Subcutaneous abdominal adipose tissue (tissue), 5 donors: ENCODE results near the gene TRMU.

Source experiments
- H3K27ac ChIP-seq: one replicate; pipeline ENCODE4 v1.7.0; 2013; ENCODE audit warnings: low read depth, mild to moderate bottlenecking, inconsistent platforms, low read length, moderate library complexity
- H3K27me3 ChIP-seq, 5 donors: one replicate each; pipeline ENCODE4 v1.7.0; 2013; ENCODE audit warnings: low read length in 5 of 5, inconsistent platforms in 1 of 5; ENCODE audit not compliant: control insufficient read depth in 5 of 5, insufficient read depth in 4 of 5
- H3K36me3 ChIP-seq, 5 donors: one replicate each; pipeline ENCODE4 v1.7.0; 2013; ENCODE audit warnings: low read length in 5 of 5; ENCODE audit not compliant: control insufficient read depth in 5 of 5, insufficient read depth in 5 of 5
- H3K4me1 ChIP-seq, 5 donors: one replicate each; pipeline ENCODE4 v1.7.0; 2013; ENCODE audit warnings: low read length in 5 of 5, mild to moderate bottlenecking in 3 of 5, moderate library complexity in 1 of 5; ENCODE audit not compliant: control insufficient read depth in 5 of 5, insufficient read depth in 5 of 5
- H3K4me3 ChIP-seq, 5 donors: one replicate each; pipeline ENCODE4 v1.7.0; 2013; ENCODE audit warnings: low read length in 5 of 5, low read depth in 1 of 5
- H3K9ac ChIP-seq, 5 donors: one replicate each; pipeline ENCODE4 v1.7.0; 2013; ENCODE audit warnings: low read length in 5 of 5, mild to moderate bottlenecking in 4 of 5, moderate library complexity in 3 of 5
- H3K9me3 ChIP-seq, 5 donors: one replicate each; pipeline ENCODE4 v1.7.0; 2013; ENCODE audit warnings: low read length in 5 of 5; ENCODE audit not compliant: control insufficient read depth in 5 of 5
- donor health status: healthy.
- donor health status: healthy.
- donor health status: healthy.
- donor health status: healthy.
- donor health status: healthy.

TRMU gene

DNA sequence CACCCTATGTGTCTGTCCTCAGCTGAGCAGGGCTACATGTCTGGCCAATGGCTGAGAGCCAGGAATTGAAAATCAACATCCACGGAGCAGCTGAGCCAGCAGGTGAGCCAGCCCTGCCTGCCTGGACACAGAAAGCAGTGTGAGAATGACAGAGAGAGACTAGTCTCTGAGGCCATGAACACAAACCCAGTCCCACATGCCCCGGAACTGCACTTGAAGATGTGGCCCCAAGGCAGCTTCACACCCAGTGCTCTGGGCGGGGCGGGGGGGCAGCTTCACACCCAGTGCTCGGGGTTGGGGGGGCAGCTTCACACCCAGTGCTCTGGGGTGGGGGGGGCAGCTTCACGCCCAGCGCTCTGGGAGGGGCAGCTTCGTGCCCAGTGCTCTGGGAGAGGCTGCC is 37.6 kb downstream of the TRMU start:
- Histone ChIP-seq H3K4me3 (no peak overlapping the region), H3K9me3 (peaks cover 0 to 18% (median 5%) of the 10 kb centered on the region in 5 donors), H3K27ac (no peak overlapping the region), H3K27me3 (peaks cover 0 to 19% (median 6%) of the 10 kb centered on the region in 5 donors), H3K4me1 (peaks cover 0 to 4% (median 0%) of the 10 kb centered on the region in 5 donors), H3K9ac (no peak overlapping the region), H3K36me3 (no peaks in the 10 kb centered on the region)

DNA sequence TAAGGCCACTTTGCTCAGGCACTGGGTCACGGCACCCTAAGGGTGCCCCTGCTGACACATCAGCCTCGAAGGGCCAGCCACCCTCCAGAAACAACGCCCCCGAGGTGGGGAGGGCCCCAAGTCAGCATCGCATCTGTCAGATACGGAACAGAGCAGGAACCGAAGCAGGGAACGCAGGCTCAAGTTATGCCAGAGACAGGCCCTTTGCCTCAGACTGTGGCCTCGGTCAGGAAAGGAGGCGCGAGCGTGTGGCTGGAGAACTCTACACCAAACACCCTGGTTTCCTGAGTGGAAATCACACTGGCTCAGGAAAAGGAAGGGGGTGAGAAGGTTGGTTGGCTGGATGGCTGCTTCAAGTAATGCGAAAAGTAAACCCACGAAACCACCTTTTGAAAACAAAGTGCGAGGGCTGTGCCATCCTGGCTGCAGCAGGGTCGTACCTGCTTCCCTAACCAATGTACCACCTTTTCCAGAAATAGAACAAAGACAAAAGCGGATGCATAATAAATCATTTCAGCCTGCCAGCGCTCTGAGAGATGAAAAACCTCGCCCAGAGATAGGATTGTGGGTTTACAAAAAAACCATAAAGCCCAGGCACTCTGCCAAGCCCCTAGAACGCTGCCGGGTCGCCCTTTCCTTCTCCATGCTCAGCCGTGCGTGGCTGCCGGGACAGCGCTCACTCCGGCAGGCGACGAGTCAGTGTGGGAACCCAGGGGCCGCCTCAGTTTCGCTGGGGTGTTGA is 38.6 kb downstream of the TRMU start:
- peaks cover 0 to 4% (median 0%) of the 10 kb centered on the region in 5 donors for H3K4me1 ChIP-seq
- H3K9me3 ChIP-seq: peaks cover 0 to 18% (median 5%) of the 10 kb centered on the region in 5 donors
- H3K27ac ChIP-seq: no peak overlapping the region
- no peaks in the 10 kb centered on the region for H3K36me3 ChIP-seq
- H3K27me3 ChIP-seq: peaks cover 0 to 25% (median 8%) of the 10 kb centered on the region in 5 donors
- H3K9ac ChIP-seq: no peak overlapping the region
- no peak overlapping the region for H3K4me3 ChIP-seq

DNA sequence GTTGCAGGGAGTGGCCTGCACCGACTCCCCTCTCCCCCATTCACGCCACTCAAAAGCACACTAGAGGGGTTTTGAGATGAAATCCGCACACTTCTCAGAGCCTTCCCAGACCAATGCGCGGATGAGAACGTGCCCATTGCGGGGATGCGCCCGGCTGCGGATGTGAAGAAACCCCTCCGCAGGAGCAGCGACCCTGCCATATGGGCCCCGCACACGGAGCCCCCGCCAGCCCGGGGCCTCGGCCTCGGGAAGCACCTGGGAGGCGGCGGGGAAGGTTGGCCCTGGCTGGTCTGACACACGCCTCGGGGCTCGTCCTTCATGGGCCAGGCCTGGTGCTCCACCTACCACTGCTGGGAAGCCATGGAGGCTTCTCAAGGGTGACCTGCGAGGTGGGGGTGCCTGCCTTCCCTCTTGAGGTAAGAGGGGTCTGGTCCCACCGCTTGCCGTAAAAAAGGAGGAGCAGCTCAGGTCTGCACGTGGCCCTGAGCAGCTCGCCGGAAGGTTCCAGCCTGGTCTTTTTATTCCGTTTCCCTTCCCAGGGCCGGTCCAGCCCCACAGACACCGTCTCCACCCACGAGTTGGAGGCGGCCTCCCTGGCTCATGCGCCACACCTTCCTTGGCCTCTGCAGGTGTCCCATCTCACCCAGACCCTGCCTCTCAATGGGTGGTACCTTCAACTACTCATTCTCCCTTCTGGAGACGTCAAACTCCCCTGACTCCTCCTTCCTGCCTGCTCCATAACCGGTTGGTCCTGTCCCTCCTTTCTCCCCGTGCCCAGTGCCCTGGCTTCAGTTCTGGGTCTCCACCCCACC is 39.4 kb downstream of the TRMU start:
- H3K36me3 ChIP-seq: no peaks in the 10 kb centered on the region
- peaks cover 0 to 30% (median 12%) of the 10 kb centered on the region in 5 donors for H3K27me3 ChIP-seq
- peaks cover 0 to 18% (median 5%) of the 10 kb centered on the region in 5 donors for H3K9me3 ChIP-seq
- H3K4me3 ChIP-seq: no peak overlapping the region
- H3K4me1 ChIP-seq: peaks cover 0 to 4% (median 0%) of the 10 kb centered on the region in 5 donors
- no peak overlapping the region for H3K27ac ChIP-seq
- no peak overlapping the region for H3K9ac ChIP-seq

DNA sequence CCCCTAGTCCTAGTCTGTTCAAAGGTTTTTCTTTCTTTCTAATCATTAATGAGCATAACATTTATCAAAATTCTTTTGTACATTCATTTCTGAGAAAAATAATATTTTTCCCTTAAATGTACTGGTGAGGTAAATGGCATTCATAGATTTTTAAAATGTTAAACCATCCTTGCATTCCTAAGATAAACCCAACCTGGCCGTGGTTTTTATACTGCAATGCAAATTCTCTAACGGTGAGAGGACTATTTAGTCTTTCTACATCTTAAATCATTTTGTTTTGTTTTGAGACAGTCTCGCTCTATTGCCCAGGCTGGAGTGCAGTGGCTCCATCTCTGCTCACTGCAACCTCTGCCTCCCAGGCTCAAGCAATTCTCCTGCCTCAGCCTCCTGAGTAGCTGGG is 40.6 kb downstream of the TRMU start:
- Histone ChIP-seq H3K9ac (no peak overlapping the region), H3K36me3 (no peaks in the 10 kb centered on the region), H3K27ac (no peak overlapping the region), H3K27me3 (peaks cover 0 to 27% (median 17%) of the 10 kb centered on the region in 5 donors), H3K4me3 (no peak overlapping the region), H3K4me1 (peaks cover 0 to 4% (median 0%) of the 10 kb centered on the region in 5 donors), H3K9me3 (peaks cover 0 to 18% (median 5%) of the 10 kb centered on the region in 5 donors)

DNA sequence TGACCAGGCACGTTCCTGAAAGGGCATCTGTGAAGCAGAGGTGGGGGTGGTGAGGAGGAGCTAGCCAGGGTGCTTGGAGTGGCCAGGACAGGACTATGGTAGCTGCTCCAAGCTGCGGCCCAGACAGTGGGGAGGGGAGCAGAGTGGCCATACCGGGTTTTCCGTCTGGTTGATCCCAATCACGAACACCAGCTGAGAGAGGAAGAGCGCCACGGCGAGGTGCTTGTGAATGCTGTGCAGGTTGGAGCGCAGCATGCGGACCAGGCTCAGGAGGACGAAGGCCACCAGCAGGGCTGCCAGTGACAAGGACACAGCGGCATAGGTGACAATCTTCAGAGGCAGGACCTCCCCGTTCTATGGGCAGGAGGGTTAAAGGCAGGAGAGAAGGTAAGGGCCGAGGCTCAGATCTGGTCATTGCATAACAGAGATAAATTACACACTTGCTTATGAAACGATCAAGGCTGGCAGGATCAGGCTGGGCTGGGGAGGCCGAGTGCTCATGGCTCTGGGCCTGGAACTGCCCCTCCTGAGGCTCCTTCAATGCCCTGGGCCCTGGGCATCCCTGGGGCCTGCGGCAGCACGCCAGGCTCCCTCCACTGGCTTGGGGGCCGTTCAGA is 41.5 kb downstream of the TRMU start:
- Histone ChIP-seq H3K27me3 (peaks cover 0 to 27% (median 18%) of the 10 kb centered on the region in 5 donors), H3K4me1 (peaks cover 0 to 4% (median 0%) of the 10 kb centered on the region in 5 donors), H3K9ac (no peak overlapping the region), H3K9me3 (peaks cover 0 to 18% (median 5%) of the 10 kb centered on the region in 5 donors), H3K27ac (no peak overlapping the region), H3K36me3 (no peaks in the 10 kb centered on the region), H3K4me3 (no peak overlapping the region)

DNA sequence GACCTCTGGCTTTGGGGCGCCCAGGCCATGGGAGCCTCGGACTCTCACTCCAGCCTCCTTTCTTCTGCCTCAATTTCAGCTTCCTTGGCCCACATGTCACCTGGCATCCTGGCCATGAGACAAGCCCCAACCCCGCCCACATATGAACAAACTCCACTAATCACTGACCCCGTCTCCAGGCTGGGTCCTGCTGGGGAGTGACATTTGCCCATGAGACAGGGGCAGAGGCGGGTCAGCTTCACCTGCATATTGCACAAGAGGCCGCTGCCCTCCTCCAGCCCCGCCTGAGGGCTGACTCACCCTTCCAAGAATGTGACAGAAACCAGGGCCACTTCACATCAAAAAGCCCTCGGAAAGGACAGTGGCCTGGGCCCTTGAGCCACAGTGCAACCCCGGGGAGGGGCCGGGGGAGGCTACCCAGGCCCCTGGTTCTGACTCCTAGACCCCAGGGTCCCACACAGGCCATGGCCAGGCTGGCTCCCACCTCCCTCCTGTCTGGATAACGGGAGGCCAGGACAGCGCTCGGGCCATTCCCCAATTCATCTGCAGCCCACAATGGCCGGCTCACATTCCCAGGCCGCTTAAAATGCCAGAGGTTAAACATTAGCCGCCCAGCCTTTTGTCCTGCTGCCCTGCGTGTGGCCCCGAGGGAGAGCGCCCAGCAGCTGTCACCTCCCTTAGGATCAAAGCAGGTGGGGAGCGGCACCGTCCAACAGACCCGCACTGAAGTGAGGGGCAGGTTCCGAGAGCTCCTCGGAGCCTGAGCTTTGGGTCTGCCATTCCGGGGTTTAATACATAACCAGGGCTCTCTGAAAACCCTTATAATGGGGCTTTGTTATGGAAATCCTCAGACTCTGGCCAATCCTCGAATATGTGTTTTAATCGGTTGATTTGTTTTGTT is 42.3 kb downstream of the TRMU start:
- Histone ChIP-seq H3K4me3 (no peak overlapping the region), H3K4me1 (peaks cover 0 to 4% (median 0%) of the 10 kb centered on the region in 5 donors), H3K27ac (no peak overlapping the region), H3K36me3 (no peaks in the 10 kb centered on the region), H3K27me3 (peaks cover 0 to 24% (median 18%) of the 10 kb centered on the region in 5 donors), H3K9ac (no peak overlapping the region), H3K9me3 (peaks cover 0 to 18% (median 5%) of the 10 kb centered on the region in 5 donors)

DNA sequence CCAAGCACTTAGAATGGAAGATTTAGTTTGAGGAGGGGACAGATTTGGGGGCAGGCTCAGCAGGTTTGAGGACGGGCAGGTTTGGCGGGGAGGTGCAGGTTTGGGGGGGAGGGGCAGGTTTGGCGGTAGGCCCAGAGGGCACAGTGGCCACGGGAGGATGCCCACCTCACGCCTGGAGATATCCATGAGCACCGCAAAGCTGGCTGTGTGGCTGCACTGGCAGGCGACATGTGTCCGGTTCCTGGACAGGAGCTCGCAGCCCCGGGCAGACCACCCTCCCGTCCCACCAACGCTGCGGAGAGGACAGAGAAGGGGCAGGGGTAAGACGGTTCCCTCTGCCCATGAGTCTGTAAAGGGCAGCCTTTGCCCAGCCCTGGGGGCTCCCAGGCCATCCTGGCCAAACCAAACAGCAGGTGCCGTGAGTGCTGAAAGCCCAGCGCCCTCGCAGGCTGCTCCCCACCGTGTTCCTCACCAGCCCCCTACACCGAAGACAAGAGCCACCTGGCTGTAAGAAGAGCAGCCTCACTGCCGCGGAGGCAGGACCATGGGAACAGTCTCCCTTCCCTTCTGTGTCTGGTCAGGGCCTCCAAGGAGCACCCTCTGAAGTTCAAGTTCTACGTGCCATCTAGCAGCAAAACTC is 43.0 kb downstream of the TRMU start:
- Histone ChIP-seq H3K27ac (no peak overlapping the region), H3K9me3 (peaks cover 0 to 18% (median 5%) of the 10 kb centered on the region in 5 donors), H3K4me1 (peaks cover 0 to 4% (median 0%) of the 10 kb centered on the region in 5 donors), H3K9ac (no peak overlapping the region), H3K4me3 (no peak overlapping the region), H3K36me3 (no peaks in the 10 kb centered on the region), H3K27me3 (peaks cover 0 to 20% (median 15%) of the 10 kb centered on the region in 5 donors)

DNA sequence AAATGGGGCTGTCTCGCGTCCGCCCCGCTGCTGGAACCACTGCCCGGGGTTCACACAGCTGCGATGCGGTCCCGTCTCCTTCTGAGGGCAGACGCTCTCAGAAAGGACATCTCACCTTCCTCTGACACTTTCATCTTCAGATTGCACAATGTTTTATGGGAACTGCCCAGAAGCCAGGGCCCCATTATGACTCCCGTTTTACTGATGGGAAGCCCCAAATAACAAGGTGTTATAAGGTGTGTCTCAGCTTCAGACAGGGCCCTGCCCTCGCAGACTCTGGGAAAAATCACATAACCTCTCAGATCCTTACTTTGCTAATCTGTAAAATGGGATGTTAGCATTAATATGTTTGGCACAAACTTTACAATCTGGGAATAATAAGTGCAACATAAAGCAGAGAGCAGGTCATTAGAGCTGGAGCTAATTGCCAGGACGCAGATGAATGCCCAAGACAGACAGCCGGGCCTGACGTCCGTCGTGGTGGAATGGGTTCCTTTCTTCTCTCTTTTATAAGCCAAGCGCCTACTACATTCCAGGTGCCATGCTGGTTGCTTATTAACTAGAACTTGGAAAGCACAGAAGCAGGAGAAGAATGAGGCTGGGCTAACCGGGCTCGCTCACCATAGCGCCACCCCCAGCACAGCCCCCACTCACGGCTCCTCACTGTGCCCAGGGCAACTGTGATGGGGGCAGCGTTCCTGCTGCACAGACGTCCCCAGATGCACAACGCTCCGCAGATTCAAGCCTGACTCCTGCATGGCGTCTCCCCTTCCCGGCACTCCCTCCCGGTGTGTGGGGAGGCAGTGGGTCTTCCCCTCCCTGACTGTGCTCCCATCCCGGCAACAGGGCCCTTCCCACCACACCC is 43.8 kb downstream of the TRMU start:
- no peak overlapping the region for H3K4me3 ChIP-seq
- H3K36me3 ChIP-seq: no peaks in the 10 kb centered on the region
- H3K9me3 ChIP-seq: peaks cover 0 to 18% (median 5%) of the 10 kb centered on the region in 5 donors
- H3K9ac ChIP-seq: no peak overlapping the region
- H3K4me1 ChIP-seq: peaks cover 0 to 2% (median 0%) of the 10 kb centered on the region in 5 donors
- peaks cover 0 to 20% (median 15%) of the 10 kb centered on the region in 5 donors for H3K27me3 ChIP-seq
- H3K27ac ChIP-seq: no peak overlapping the region
